NCI-H1694 treated with DMSO at 0.1 percent for 48 hours (cell line): Measurements from ENCODE around the gene SLC38A2.

Experiments used
- DNase-seq: peaks from one replicate; lab custom pipeline; 2025; lab: John Stamatoyannopoulos, UW

SLC38A2 gene

DNA sequence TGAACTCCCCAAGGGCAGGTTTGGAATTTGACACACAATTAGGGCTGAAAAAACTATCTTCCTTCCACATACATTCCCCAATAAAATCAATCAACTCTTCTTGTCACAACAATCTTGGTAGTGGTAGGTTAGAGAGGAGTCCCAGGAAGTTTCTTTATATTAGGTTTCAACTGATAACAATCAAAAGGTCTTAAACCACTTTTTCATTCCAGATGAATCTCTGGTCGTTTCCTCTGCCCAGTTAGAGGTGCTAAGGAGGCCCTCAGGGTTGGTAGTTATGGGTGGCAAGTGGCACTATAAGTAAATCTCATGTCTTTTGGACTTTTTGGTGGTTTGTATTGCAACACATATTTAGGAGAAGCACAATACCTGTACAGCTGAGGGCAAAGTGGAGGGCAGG is 1.7 kb upstream of the SLC38A2 start:
- DNase-seq = no peak

DNA sequence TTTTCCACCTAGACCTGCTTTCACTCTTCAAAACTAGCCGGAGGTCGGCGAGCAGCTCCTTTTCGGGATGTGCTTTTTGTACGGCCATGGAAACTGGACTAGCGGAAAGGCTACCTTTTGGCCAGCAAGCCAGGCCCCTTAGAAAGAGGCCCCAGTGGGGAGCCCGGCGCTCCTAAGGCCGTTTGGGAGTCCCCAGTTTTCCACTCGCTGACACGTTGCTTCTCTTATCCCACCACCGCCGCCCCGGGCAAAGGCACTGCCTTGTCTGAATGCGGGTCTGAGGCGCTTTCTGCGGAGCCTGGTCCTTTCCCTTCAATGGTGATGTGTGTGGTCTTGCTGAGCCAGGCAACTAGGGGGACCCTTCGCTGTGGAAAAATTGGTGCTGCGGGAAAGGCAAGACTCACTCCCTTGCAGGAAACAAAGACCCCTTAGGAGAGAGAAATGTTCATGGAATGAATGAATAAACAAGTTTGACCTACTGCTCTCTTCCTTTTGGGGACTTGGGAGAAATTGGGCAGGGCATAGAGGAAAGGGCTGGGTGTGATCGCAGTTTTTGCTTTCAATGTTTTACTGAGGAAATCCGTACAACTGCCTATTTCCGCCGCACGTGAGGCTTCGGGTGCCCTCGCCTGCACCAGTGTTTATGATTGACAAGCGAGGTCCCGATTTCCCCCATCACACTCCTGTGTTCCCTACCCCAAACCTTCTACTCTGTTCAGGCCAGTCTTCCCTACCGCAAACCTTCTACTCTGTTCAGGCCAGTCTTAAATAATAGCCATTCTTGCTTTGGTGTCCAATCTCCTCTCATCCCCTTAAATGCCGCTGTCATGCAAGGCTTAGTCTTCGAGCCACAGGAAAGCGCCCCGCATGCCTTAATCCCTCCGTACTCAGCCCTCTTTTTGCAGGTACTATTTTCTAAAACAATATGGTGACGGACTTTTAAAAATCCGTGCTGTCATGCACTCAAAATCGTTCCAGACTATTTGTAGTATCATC is 1.0 kb upstream of the SLC38A2 start:
- no peak for DNase-seq

DNA sequence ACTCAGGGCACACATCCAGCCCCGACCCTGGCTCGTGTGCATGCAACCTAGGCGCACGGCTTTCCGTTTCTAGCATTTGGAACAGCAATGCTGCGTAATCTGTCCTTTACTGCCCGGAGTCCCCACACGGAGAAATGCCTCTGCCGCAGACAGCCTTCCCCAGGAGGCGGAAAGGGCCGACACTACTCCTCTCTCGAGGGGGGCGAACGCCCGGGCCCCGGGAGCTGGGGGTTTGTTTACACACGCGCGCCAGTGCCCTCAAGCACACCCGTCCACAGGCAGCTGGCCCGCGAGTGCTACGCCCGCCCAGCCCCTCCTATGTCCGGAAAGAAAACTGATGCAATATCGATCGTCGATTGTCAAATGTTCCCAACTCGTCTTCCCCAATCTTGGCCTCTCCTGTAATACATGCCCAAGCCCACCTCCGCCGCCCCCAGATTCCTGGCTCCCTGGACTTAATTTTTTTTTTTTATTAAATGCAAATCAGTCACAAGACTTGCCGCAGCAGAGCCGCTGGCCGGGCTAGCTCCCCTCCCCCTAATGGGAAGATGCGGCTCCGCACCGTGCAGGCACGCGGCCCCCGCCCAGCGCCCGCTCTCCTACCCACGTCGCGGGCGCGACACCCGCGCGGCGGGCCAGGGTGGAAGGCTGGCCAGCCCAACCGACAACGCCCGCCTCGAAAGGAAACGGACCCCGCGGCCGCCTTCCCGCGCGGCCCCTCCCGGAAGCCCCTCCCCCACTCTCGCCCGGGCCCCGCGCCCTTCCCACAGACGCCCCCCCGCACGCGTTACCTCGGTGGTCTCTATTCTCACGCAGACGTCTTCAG is 642 bp downstream of the SLC38A2 start:
- DNase-seq = no peak

DNA sequence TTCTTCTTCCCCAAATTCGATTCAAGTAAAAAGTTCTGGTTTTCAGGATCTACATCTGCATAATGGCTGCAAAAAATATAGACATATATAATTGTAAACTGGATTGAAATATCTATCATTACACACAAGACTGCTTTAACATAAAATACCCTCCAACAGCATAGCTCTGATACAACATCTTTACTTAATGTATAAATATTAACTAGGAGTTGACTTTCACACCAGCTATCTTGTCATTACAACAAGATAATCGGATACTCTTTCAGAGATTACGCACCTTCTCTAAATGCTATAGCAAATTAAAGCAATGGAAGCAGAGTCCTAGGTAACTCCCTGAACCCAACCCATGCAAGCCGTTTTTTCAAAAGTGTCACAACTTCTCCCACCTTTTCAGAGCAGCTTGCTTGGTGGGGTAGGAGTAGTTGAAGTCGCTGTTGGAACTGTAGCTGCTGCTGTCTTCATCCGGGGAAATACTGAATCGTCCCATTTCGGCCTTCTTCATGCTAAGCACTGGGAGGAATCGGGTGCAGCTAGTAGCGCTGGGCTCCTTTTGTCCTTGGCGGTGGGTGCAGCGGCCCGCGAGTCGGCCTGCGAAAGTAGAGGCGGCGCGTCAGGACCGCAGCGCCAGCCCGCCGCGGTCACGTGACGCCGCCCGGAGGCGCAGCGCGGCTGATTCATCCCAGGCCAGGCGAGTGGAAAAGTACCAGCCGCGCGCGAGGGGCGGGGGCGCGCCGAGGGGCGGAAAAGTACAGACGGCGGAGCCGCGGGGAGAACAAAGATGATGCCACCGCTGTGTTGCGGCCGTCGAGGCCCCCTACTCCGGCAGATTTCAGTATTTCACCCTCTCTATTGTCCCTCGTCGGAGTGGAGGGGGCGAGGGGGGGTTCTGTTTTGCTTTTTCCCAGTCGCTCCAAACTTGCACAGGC is 1.5 kb downstream of the SLC38A2 start:
- DNase-seq = peak; percentile 44

DNA sequence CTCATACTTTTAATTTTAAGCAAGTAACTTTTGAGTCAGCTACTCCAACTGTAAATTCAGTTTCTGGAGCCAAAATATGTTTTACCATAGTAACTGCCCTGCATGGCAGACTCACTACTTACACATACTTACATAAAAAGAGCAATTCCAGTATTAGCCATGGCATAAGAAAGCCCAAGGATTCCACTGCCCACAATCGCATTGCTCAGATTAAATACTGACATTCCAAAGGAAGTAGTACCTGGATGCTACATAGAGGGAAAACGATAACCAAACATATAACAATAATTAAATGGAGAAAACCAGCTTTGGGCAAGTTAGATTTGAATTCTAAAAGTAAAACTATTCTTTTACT is 2.2 kb downstream of the SLC38A2 start:
- no peak for DNase-seq

DNA sequence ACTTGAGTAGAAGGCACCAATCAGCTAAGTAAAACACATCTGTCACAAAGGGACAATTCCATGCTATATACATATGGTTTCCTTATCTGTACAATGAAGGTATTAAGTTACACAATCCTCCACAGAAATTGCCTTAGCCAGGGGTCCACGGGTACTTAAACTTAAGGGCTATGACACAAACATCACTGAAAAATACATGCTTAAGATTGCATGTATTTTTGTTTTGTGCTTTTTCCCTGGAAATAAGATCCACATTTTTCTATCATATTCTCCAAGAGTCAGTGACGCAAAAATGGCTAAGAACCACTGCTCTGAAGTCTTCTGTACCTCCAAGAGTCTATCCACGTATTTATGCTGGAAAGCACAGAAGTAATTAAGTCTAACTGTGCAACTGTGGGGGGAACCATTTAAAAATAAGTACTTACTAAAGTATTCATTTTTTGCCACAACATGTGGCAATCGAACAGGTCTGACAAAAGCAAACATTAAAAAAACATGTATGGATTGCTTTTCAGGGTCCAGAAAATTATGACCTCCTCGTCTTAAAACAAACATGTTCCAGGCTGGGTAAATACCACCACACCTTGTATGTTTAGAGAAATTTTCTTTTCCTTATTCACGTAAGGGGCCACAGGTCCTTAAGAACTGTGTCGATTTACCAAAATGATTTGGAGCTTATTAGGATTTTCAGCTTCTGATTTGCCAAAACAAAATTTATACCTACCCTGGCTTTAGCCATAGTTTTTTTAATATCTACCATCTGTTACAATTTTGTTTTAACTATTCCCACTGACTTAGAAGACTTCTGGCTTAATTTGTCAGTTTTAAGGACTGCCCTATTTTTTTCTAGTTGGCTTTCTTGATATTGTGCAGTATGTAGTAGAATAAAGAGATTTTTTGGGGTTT is 2.8 kb downstream of the SLC38A2 start:
- DNase-seq = no peak

DNA sequence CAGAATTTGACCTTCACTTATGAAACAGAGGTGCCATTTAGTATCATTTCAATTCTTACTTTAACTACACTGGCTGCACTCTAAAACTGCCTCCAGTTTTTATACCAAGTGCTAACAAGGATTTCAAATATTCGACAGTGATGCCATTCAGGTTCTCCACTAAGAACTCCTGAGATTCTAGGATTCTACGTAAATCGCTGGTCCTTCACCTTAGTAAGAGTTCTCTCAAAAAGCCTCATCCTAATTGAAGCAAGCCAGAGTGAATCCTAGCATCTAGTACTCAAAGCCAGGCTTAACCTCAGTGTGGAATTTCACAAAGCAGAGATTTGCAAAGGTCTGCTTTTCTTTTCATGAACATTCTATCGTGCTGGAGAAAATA is 3.5 kb downstream of the SLC38A2 start:
- DNase-seq = no peak

DNA sequence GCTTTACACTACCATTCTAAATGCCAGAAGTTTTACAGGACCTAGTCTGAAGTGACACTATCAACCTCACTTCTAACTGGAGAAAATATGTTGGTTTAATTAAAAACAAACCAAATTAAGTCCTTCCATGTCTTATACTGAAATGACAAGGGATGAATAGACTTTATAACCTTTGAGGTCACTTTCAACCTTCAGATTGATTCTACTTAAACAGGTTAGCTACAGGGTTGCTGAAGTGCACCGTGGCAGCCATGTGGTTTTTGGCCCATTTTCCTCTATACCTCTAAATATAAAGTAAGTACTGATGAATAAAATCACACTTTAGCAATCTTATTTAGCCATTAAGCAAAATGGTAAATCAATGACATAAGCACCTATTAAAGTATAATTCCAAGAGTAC is 3.9 kb downstream of the SLC38A2 start:
- no peak for DNase-seq

DNA sequence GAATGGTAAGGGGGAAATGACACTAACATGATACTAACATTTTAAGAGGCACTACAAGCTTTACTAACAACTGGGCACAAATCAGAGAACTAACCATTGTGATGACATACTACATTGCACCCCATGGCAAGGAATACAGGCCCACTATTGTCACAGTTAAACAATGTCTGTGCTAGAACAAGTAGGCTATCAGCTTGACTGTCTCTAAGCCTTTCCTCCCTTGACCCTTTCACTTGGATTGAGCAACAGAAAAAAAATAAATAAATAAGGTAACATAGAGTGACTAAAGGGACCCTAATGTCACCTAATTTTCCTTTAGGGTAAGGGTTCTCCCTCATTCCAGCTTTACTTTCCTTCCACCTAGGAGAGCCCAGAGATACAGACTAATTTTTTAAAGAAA is 4.4 kb downstream of the SLC38A2 start:
- no peak for DNase-seq

DNA sequence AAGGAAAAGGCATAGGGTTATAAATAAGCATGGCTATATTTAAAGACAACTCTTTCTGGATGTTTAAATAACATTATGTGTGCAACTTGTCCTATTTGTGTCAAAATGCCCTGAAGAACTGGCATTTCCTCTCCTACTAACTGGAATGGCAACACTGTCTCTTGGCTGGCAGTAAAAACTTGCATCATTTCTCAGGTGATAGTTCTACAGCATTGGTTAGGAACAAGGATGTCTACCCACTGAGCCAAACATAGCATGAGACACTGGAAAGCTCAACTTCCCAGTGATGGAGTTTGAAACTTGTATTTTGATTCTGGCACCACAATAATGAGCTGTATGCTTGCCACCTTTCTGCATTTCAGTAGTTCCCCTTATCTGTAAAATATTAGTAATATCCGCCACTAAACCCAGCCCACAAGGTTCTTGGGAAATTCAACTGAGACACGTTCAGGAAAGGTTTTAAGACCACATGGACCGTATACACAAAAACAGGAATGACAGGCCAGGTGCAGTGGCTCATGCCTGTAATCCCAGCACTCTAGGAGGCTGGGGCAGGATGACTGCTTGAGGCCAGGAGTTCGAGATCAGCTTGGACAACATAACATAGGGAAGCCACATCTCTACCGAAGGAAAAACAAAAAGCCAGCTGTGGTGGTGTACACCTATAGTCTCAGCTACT is 5.1 kb downstream of the SLC38A2 start:
- DNase-seq = no peak

DNA sequence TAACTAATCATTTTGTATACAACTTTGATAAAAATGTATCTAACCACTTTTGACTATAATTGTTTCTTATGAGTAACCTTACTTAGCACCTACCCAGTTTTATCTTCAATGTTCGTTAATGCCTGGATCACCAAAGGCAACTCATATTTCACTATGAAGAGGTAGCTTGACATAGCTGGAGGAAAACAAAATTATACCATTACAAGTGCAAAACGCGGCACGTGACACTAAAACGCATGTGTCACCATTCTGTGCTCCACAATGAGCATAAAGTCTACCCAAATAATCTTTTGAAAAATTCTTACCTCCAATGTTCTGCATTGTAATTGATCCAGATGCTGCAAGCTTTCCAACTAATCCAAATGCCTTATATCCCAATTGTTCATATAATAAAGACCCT is 5.8 kb downstream of the SLC38A2 start:
- DNase-seq = no peak

DNA sequence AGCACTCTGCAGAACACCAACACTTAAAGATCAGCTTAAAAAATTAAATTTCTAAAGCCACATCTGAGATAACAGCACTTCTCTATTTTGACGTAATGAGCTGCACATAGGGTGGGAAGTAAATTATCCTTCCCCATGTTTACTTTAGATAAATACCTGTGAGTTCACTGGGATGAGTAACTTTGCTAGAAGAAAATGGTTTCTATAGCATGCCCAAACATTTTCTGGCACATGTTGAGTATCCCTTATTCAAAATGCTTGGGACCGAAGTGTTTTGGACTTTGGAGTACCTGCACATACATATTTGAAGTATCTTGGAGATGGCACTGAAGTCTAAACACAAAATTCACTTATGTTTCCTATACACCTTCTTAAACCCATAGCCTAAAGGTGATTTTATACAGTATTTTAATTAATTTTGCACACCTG is 6.6 kb downstream of the SLC38A2 start:
- no peak for DNase-seq

DNA sequence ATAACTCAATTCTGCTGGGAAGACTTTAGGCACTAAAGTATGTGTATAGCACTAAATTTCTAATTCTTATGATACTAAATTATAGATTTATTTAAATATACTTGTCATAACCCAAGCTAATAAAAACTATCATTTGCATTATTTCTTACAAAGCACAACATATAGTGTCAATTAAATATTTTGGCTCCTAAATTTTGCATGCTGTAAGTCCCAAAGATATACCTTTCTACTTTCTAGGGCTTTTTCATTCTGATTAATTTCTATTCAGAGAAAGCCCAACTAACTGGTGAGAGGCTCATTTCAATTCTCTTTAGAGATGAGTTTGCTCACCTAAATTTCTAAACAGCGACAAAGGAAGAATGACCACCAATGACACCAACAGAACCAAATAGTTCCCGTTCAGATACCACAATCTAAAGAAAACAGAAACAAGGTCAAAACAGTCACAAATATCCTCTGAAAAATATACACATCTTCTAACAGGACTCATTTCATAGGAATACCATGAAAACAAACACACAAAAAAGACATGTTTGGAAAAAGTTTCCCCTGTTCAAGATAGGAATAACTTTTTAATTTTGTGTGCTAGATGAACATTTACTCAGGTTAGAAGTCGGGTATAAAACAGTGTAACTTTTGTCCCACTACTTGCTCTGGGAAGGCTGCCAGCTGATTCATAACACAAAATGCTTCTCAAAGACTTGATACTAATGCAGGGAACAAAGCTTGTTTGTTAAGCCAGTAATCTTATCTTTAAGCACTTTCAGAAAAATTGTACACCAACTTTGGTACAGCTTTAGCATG is 7.6 kb downstream of the SLC38A2 start:
- DNase-seq = no peak

DNA sequence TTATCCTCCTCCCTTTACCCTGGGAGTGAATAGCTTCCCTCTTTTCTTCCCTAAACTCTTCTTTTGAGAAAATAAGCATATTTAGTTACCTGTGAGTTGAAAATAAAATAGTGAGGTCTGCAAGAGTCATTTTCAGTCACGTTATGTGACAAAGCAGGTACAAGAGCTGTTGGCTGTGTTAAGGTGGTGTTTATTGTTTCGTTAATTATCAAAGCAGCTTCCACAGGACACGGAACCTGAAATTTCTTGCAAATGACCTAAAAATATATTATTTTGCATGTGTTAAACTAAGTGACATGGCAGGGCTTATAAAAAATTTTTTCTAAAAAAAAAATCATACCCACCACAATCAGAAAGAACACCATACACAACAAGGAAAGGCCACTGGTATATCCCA is 8.3 kb downstream of the SLC38A2 start:
- no peak for DNase-seq

DNA sequence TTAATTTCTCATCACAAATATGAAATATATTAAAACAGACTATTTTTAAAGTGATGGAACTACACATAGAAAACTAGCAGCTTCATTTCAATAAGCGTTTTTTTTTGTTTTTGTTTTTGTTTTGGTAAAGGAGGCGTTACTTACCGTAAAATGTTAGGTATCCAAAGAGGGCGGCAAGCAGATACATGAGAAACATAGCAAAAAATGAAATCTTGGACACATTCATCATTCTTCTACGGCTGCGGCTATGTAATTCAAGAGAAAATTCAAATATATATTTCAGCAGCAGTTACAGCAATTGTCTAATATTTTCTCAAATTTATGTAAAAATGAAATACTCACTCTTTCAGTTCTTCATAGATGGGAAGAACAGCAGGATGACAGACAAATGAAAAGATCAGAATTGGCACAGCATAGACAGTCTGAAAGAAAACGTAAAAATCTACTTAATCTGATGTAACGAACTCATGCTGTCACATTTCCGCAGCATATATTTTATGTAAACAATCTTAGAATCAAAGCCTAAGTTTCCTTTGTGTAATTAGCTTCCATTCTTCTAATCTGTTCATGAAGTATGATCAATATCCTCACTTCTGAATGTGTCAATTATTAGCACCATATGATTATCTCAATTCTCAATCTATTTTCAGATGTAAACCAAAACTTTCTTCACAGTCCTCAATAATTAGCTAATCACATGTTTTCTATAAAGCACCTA is 8.8 kb downstream of the SLC38A2 start:
- DNase-seq = no peak

DNA sequence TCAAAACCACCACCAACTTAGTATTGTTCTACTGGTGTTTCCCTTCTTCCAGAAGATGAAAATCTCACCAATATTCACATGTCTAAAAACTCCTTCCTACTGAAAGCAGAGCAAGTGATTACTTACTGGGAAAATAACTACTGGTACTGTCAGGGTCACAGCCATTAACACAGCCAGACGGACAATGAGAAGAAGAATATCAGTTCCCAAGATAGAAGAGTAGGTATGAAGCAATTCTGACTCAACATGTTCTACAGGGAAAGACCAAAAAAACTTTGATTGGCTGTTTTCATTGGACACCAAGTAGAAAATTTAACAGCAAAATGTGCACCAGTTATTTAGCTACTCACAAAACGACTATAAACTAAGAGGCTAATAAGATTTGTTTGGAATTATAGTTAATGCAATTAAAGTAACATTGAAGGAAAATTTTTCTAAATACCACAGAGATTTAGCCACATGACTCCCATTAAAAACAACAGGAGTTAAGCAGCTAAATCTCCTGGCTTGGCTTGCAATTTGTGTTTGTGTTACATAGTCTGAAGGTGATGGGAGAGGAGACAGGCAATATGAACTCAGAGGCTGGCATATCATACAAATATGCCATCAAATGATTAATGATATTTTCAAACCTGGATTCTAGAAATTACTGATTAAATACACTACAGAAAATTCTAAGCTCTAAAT is 9.5 kb downstream of the SLC38A2 start:
- DNase-seq = no peak

DNA sequence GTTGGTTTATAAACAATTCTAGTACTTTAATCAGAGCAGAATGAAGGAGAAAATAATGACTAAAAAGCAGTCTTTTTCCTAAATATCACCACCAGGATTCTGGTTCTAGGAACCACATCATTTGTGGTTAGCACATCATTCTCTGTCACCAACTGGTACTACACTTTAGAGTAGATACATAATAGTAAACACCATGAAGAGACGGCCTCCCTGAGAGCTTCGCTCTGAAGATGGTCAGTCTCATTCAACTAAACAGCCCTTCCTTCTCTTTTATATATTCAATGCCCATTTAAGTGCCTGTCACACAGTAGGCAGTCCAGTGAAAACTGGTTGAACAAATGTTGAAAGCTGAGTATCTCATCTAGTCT is 10.9 kb downstream of the SLC38A2 start:
- DNase-seq = no peak

DNA sequence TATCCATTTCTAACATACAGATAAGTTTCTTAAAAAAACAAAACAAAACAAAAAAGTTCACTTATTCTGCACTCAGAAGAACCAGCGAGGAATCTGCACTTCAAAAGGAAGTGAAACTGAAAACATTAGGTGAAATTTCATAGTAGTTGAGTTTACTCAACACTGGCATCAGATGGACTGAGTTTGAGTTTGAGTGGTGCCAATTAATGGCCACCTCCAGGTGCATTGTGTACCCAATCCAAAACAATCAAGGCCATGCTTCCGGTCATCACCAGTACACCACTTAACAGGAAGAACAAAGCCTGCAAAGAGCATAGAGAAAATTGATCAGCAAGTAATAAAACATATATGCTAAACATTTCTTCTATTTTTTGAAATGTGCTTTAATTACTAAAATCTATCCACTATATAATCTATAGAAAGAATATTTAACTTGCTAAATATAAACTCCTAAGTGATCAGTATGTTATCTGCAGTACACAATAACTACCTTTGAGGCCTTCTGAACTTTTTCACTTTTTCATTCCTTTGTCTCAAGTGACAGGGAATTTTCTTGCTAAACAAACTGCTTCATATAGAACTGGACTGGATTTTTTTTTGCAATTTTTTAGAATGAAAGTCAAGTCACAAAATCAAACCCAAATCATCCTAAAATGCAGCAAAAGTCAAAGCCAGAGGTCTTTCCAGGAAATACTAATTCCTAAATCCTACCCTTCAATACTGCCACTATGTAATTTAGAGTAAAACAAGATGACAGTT is 11.5 kb downstream of the SLC38A2 start:
- DNase-seq = no peak
